ENCODE data around the gene DNAJC3.

Gene DNAJC3

DNA sequence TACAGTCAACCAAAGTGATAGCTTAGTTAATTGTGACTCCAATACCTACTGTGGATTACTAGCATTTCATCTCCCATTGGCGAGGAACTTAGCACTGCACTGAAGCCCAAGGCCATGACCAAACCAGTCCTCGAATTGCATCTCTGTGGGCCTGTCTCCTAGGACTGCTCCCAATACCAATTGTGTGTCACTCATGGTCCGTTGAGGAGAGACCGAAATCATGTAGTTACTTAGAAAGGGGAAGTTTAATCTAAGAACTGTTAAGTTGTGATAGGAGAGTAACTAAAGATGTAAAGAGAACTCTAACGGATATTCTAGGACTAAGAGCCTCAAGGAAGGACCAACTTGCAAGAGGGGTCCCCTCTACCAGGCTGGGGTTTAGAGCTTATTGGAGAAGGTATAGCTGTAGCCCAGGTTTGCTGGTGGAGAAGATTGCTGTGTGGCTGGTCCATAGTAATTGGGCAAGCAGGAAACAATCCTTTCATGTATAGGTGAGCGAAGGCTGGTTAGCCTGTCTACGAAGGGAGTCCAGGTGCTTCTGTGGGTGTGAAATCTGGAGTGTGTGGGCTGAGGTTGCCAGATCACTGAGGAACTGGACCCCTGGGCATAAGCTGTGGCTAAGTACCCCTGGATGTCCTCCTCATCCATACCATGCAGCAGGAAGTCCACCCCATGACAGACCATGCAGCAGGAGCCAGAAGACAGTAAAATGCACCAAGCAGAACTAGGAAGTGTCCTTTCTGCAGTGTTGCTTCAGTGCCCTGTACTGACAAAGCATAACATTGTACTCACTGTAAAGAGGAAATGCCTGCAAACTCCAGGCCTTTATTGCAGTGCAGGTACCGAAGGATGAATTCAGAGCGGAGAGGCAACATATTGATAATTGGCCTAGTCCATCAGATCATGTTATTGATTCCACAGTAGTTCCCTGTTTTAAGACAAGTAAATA is 30.8 kb downstream of the DNAJC3 start:
- Histone ChIP-seq H3K27me3 (ENCODE audit: insufficient read depth, low read length, poor library complexity, severe bottlenecking) (no peaks in the 10 kb centered on the region), H2AFZ (ENCODE audit: low read length) (no peak overlapping the region), H3K9me2 (replicated peaks; ENCODE audit: low read depth, low read length) (no peaks in the 10 kb centered on the region), H3K36me3 (ENCODE audit: insufficient read depth, low read length) (peaks cover 29% of the 10 kb centered on the region), H3K9me3 (ENCODE audit: insufficient read depth, low read depth, low read length) (no peaks in the 10 kb centered on the region), H3K4me2 (ENCODE audit: low read depth, low read length, poor library complexity, severe bottlenecking) (peak overlapping the region; percentile 35), H3F3A (ENCODE audit: low read depth) (no peaks in the 10 kb centered on the region), H3K4me1 (ENCODE audit: insufficient read depth, low read length, poor library complexity, severe bottlenecking) (peaks cover 35% of the 10 kb centered on the region), H3K79me2 (ENCODE audit: insufficient read depth, low read length) (peaks cover 55% of the 10 kb centered on the region), H3K4me3 (ENCODE audit: low read length, poor library complexity, severe bottlenecking) (no peak overlapping the region), H4K20me1 (ENCODE audit: insufficient read depth, low read length, poor library complexity, severe bottlenecking) (peaks cover 47% of the 10 kb centered on the region), H3K9ac (ENCODE audit: low read depth, low read length, poor library complexity, severe bottlenecking) (no peak overlapping the region)
- TF ChIP-seq, protein P1, sequence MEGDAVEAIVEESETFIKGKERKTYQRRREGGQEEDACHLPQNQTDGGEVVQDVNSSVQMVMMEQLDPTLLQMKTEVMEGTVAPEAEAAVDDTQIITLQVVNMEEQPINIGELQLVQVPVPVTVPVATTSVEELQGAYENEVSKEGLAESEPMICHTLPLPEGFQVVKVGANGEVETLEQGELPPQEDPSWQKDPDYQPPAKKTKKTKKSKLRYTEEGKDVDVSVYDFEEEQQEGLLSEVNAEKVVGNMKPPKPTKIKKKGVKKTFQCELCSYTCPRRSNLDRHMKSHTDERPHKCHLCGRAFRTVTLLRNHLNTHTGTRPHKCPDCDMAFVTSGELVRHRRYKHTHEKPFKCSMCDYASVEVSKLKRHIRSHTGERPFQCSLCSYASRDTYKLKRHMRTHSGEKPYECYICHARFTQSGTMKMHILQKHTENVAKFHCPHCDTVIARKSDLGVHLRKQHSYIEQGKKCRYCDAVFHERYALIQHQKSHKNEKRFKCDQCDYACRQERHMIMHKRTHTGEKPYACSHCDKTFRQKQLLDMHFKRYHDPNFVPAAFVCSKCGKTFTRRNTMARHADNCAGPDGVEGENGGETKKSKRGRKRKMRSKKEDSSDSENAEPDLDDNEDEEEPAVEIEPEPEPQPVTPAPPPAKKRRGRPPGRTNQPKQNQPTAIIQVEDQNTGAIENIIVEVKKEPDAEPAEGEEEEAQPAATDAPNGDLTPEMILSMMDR (conservative IDR thresholded peaks at IDR 0.05; ENCODE audit: low read length), result no peak
- TF ChIP-seq EZH2phosphoT487 (IDR thresholded peaks at IDR 0.05; ENCODE audit: borderline replicate concordance), result no peak

DNA sequence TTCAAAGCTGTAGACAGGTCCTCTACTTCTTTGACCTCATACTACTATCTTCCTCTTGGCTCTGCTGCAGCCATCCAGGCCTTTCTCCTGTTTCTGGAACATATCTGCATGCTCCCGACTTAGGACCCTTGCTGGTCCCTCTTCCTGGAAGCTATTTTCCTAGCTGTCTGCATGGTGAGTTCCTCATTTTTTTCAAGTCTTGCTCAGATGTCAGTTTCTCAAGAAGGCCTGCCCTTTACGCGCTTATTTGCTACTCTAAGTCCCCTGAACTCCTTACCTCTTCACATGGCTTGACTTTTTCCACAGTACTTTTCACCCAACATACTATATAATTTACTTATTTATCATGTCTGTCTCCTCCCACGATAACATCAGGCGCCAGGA is 31.4 kb downstream of the DNAJC3 start:
- H2AFZ ChIP-seq (ENCODE audit: low read length), result no peak overlapping the region
- no peaks in the 10 kb centered on the region for H3K27me3 ChIP-seq (ENCODE audit: insufficient read depth, low read length, poor library complexity, severe bottlenecking)
- peaks cover 36% of the 10 kb centered on the region for H3K36me3 ChIP-seq (ENCODE audit: insufficient read depth, low read length)
- no peak overlapping the region for H3K9ac ChIP-seq (ENCODE audit: low read depth, low read length, poor library complexity, severe bottlenecking)
- no peak for TF ChIP-seq EZH2phosphoT487 (IDR thresholded peaks at IDR 0.05; ENCODE audit: borderline replicate concordance)
- TF ChIP-seq, protein P1 (conservative IDR thresholded peaks at IDR 0.05; ENCODE audit: low read length), result no peak
- H3K9me2 ChIP-seq (replicated peaks; ENCODE audit: low read depth, low read length), result no peaks in the 10 kb centered on the region
- peaks cover 42% of the 10 kb centered on the region for H4K20me1 ChIP-seq (ENCODE audit: insufficient read depth, low read length, poor library complexity, severe bottlenecking)
- H3K4me1 ChIP-seq (ENCODE audit: insufficient read depth, low read length, poor library complexity, severe bottlenecking), result peaks cover 30% of the 10 kb centered on the region
- H3K4me3 ChIP-seq (ENCODE audit: low read length, poor library complexity, severe bottlenecking), result no peak overlapping the region
- H3K4me2 ChIP-seq (ENCODE audit: low read depth, low read length, poor library complexity, severe bottlenecking), result no peak overlapping the region
- no peaks in the 10 kb centered on the region for H3F3A ChIP-seq (ENCODE audit: low read depth)
- no peaks in the 10 kb centered on the region for H3K9me3 ChIP-seq (ENCODE audit: insufficient read depth, low read depth, low read length)
- peaks cover 48% of the 10 kb centered on the region for H3K79me2 ChIP-seq (ENCODE audit: insufficient read depth, low read length)

DNA sequence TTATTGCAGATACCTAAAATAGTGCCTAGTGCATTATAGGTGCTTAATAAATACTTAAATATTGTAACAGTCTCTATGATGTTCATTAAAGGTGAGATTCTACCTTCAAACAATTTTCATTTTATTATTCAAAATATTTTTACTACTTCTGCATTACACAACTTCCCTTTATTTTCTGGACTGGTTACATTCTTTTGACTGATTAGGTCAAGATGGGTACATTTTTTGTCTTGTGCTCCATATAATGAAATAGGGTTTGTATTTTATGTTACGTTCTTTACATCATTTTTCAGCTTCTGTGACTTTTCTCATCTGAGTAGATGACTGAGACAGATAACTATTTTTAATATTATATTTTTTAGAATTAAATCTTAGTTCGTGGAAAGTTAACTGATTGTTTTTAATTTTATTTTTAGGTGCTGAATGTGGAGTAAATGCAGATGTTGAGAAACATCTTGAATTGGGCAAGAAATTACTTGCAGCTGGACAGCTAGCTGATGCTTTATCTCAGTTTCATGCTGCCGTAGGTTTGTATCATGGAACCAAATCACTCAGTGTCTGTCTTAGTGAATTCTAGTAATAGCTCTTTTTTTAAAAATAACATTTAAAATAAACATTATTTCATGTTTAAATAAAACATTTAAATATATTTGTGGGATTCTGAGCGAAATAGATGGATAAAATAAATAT is 32.0 kb downstream of the DNAJC3 start:
- Histone ChIP-seq H3K4me1 (ENCODE audit: insufficient read depth, low read length, poor library complexity, severe bottlenecking) (peaks cover 25% of the 10 kb centered on the region), H3F3A (ENCODE audit: low read depth) (no peaks in the 10 kb centered on the region), H3K4me2 (ENCODE audit: low read depth, low read length, poor library complexity, severe bottlenecking) (no peak overlapping the region), H3K27me3 (ENCODE audit: insufficient read depth, low read length, poor library complexity, severe bottlenecking) (no peaks in the 10 kb centered on the region), H3K9me2 (replicated peaks; ENCODE audit: low read depth, low read length) (no peaks in the 10 kb centered on the region), H3K9me3 (ENCODE audit: insufficient read depth, low read depth, low read length) (no peaks in the 10 kb centered on the region), H3K36me3 (ENCODE audit: insufficient read depth, low read length) (peaks cover 41% of the 10 kb centered on the region), H3K79me2 (ENCODE audit: insufficient read depth, low read length) (peaks cover 47% of the 10 kb centered on the region), H2AFZ (ENCODE audit: low read length) (no peak overlapping the region), H3K9ac (ENCODE audit: low read depth, low read length, poor library complexity, severe bottlenecking) (no peak overlapping the region), H3K4me3 (ENCODE audit: low read length, poor library complexity, severe bottlenecking) (no peak overlapping the region), H4K20me1 (ENCODE audit: insufficient read depth, low read length, poor library complexity, severe bottlenecking) (peaks cover 36% of the 10 kb centered on the region)
- TF ChIP-seq, protein P1 (conservative IDR thresholded peaks at IDR 0.05; ENCODE audit: low read length), result no peak
- no peak for TF ChIP-seq EZH2phosphoT487 (IDR thresholded peaks at IDR 0.05; ENCODE audit: borderline replicate concordance)
